Stimulated activated CD4-positive, alpha-beta T cell treated with anti-CD3 and anti-CD28 coated beads, TNF-alpha, amount 100 ng/mL, for 1 hour (primary cell): ENCODE results near the gene NBEA.
"Not testable (repeated sequence)": the region's sequence is repeated elsewhere in the genome, so short reads cannot be mapped to it uniquely, and the experiment has no call there.

Experiments
- DNase-seq, 3 donors: peaks; one replicate each; pipeline ENCODE4 v3.0.0-alpha.2; 2020; ENCODE audit warnings: low read depth in 3 of 3, low spot score in 1 of 3

NBEA gene

GRCh38 chr13:35058585-35058984 lies 116.5 kb downstream of the NBEA start:
- DNase-seq = not testable (repeated sequence)

GRCh38 chr13:35086667-35087066 lies 144.6 kb downstream of the NBEA start:
- no peak for DNase-seq

GRCh38 chr13:35092251-35092650 lies 150.2 kb downstream of the NBEA start:
- no peak for DNase-seq

- DNase-seq = no peak
Observed at GRCh38 chr13:35092751-35093150, 150.7 kb downstream of the NBEA start.

GRCh38 chr13:35093356-35093755 lies 151.3 kb downstream of the NBEA start:
- DNase-seq = no peak

- DNase-seq = not testable (repeated sequence)
Observed at GRCh38 chr13:35106771-35107170, 164.7 kb downstream of the NBEA start.

GRCh38 chr13:35107535-35107934 lies 165.5 kb downstream of the NBEA start:
- no peak for DNase-seq

GRCh38 chr13:35113612-35114011 lies 171.5 kb downstream of the NBEA start:
- not testable (repeated sequence) for DNase-seq

GRCh38 chr13:35127466-35127865 lies 185.4 kb downstream of the NBEA start:
- DNase-seq = no peak

GRCh38 chr13:35129500-35129899 lies 187.4 kb downstream of the NBEA start:
- DNase-seq = no peak

GRCh38 chr13:35131471-35131870 lies 189.4 kb downstream of the NBEA start:
- no peak for DNase-seq

- DNase-seq = no peak
Observed at GRCh38 chr13:35136585-35136984, 194.5 kb downstream of the NBEA start.

- no peak for DNase-seq
Observed at GRCh38 chr13:35139591-35139990, 197.5 kb downstream of the NBEA start.

- DNase-seq = no peak
Observed at GRCh38 chr13:35140321-35140720, 198.3 kb downstream of the NBEA start.

- no peak for DNase-seq
Observed at GRCh38 chr13:35140831-35141230, 198.8 kb downstream of the NBEA start.

GRCh38 chr13:35143123-35143522 lies 201.1 kb downstream of the NBEA start:
- no peak for DNase-seq

- DNase-seq = no peak
Observed at GRCh38 chr13:35144166-35144890, 202.3 kb downstream of the NBEA start.

- DNase-seq = no peak
Observed at GRCh38 chr13:35146686-35147085, 204.6 kb downstream of the NBEA start.

- DNase-seq = no peak
Observed at GRCh38 chr13:35157143-35157755, 215.2 kb downstream of the NBEA start.

- no peak for DNase-seq
Observed at GRCh38 chr13:35159041-35159440, 217.0 kb downstream of the NBEA start.

GRCh38 chr13:35160896-35161295 lies 218.8 kb downstream of the NBEA start:
- DNase-seq = no peak

GRCh38 chr13:35162420-35162819 lies 220.3 kb downstream of the NBEA start:
- DNase-seq = no peak

GRCh38 chr13:35163674-35164073 lies 221.6 kb downstream of the NBEA start:
- DNase-seq = no peak
